CD14-positive monocyte (primary cell): ENCODE measurements around the gene MYO7B. TPM values are rescaled to one million over a fixed set of nuclear protein-coding genes. Genes with fewer than 3 reads are reported as not detected.
A peak's percentile ranks its signal among the peaks of the same experiment; 100 is the strongest.

Source experiments
- DNase-seq, 3 donors: peaks; one replicate each; pipeline ENCODE4 v3.0.0-alpha.2; 2011 to 2022
- H2AFZ ChIP-seq: 2 replicates; pipeline ENCODE4 v1.6.0; 2012; ENCODE audit warnings: mild to moderate bottlenecking, low read depth, low read length, inconsistent platforms; ENCODE audit not compliant: insufficient read depth, poor library complexity, severe bottlenecking
- H3K27ac ChIP-seq, 2 donors: 1 replicate in 1 of 2; 2 replicates in 1 of 2; pipeline ENCODE4 v1.5.1; 2012 to 2013; ENCODE audit warnings: low read length in 2 of 2, control low read depth in 1 of 2, inconsistent platforms in 1 of 2, low read depth in 1 of 2, mild to moderate bottlenecking in 1 of 2
- H3K27me3 ChIP-seq, 2 donors: one replicate each; pipeline versions ENCODE4 v1.6.0 to v1.6.1; 2011 to 2013; ENCODE audit warnings: low read length in 2 of 2; ENCODE audit not compliant: control insufficient read depth in 2 of 2, insufficient read depth in 2 of 2
- H3K36me3 ChIP-seq, 2 donors: replicated peaks in 1 of 2; 1 replicate in 1 of 2; 2 replicates in 1 of 2; pipeline versions ENCODE4 v1.5.1 to v1.6.1; 2012 to 2013; ENCODE audit warnings: low read length in 2 of 2, control low read depth in 1 of 2, inconsistent platforms in 1 of 2, mild to moderate bottlenecking in 1 of 2; ENCODE audit not compliant: insufficient read depth in 2 of 2, control insufficient read depth in 1 of 2
- H3K4me1 ChIP-seq, 2 donors: 1 replicate in 1 of 2; 2 replicates in 1 of 2; pipeline versions ENCODE4 v1.5.1 to v1.6.1; 2012 to 2013; ENCODE audit warnings: low read length in 2 of 2, control low read depth in 1 of 2, inconsistent platforms in 1 of 2, mild to moderate bottlenecking in 1 of 2, moderate library complexity in 1 of 2; ENCODE audit not compliant: insufficient read depth in 2 of 2, control insufficient read depth in 1 of 2
- H3K4me2 ChIP-seq: replicated peaks from 2 replicates; pipeline ENCODE3; 2012; ENCODE audit warnings: low read length, moderate library complexity, mild to moderate bottlenecking; ENCODE audit not compliant: poor library complexity, severe bottlenecking; ENCODE audit errors: extremely low read depth
- H3K4me3 ChIP-seq, 3 experiments: fragments of 200-600 bp in 1 of 3; sonication (generic) in 1 of 3; replicated peaks in 1 of 3; 1 replicate in 2 of 3; 2 replicates in 1 of 3; pipeline ENCODE4 v1.5.1; 2011 to 2013; ENCODE audit warnings: low read length in 3 of 3, mild to moderate bottlenecking in 3 of 3, control low read depth in 2 of 3, low read depth in 2 of 3, inconsistent platforms in 1 of 3, moderate library complexity in 1 of 3
- H3K79me2 ChIP-seq: 2 replicates; pipeline ENCODE4 v1.6.0; 2012; ENCODE audit warnings: mild to moderate bottlenecking, control low read depth, inconsistent platforms, low read length, moderate library complexity; ENCODE audit not compliant: insufficient read depth
- H3K9ac ChIP-seq: 2 replicates; pipeline ENCODE4 v1.6.0; 2017; ENCODE audit warnings: low read length, mild to moderate bottlenecking; ENCODE audit not compliant: insufficient read depth, poor library complexity, severe bottlenecking
- H3K9me3 ChIP-seq, 2 donors: replicated peaks in 1 of 2; 1 replicate in 1 of 2; 2 replicates in 1 of 2; pipeline versions ENCODE4 v1.5.1 to v1.6.1; 2012 to 2013; ENCODE audit warnings: low read length in 2 of 2, control low read depth in 1 of 2; ENCODE audit not compliant: control insufficient read depth in 1 of 2, insufficient read depth in 1 of 2
- H4K20me1 ChIP-seq: 2 replicates; pipeline ENCODE4 v1.6.0; 2012; ENCODE audit warnings: mild to moderate bottlenecking, low read length, control low read depth, moderate library complexity; ENCODE audit not compliant: insufficient read depth
- H3K27ac Mint-ChIP-seq, 7 donors: one replicate each; pipeline ENCODE4 v1.8.0; 2020; ENCODE audit warnings: mild to moderate bottlenecking in 7 of 7, mixed read lengths in 7 of 7, moderate library complexity in 6 of 7, inconsistent platforms in 2 of 7
- H3K27me3 Mint-ChIP-seq, 3 donors: one replicate each; pipeline ENCODE4 v1.8.0; 2021 to 2022; ENCODE audit warnings: low read depth in 3 of 3, mild to moderate bottlenecking in 3 of 3, mixed read lengths in 3 of 3, moderate library complexity in 3 of 3, inconsistent platforms in 1 of 3
- H3K36me3 Mint-ChIP-seq, 2 donors: one replicate each; pipeline ENCODE4 v1.8.0; 2020; ENCODE audit warnings: mixed read lengths in 2 of 2, inconsistent platforms in 1 of 2, mild to moderate bottlenecking in 1 of 2
- H3K4me1 Mint-ChIP-seq: one replicate; pipeline ENCODE4 v1.8.0; 2020; ENCODE audit warnings: mild to moderate bottlenecking, mixed read lengths
- H3K4me3 Mint-ChIP-seq, 2 donors: one replicate each; pipeline ENCODE4 v1.8.0; 2020; ENCODE audit warnings: mild to moderate bottlenecking in 2 of 2, mixed read lengths in 2 of 2, moderate library complexity in 1 of 2
- H3K9me3 Mint-ChIP-seq, 7 donors: one replicate each; pipeline ENCODE4 v1.8.0; 2020 to 2022; ENCODE audit warnings: mixed read lengths in 7 of 7, mild to moderate bottlenecking in 6 of 7, moderate library complexity in 6 of 7, inconsistent platforms in 2 of 7
- CTCF ChIP-seq: fragments of 200-600 bp; IDR thresholded peaks from one replicate; pipeline ENCODE4 v1.8.0; 2022; ENCODE audit warnings: antibody characterized with exemption, mild to moderate bottlenecking
- WGBS: methylation state at CpG from one replicate; pipeline ENCODE4 v1.1.5; 2013; ENCODE audit warnings: missing lambda C conversion rate; ENCODE audit not compliant: insufficient coverage; 5-methylcytosine and 5-hydroxymethylcytosine counted together
- intact Hi-C, 2 donors: fragments of 100-400 bp; cut with micrococcal nuclease; formaldehyde crosslinking; loops; one replicate each; pipeline versions ENCODE4 v1.15.0 to v1.15.1; 2023
- polyA plus RNA-seq, 3 donors: library from polyadenylated mRNA; depleted of rRNA in 1 of 3; unstranded in 2 of 3; stranded (reverse) in 1 of 3; fragments of 300-500 nt in 2 of 3; fragments of >200 nt in 1 of 3; fragmentation: Illumina TruSeq in 2 of 3; gene quantifications; 1 replicate in 2 of 3; 2 replicates in 1 of 3; pipeline ENCODE4 v1.2.3, GENCODE V29; 2012 to 2021

MYO7B gene
- polyA plus RNA-seq, 3 donors = 7.3 to 9.8 (median 9.0) TPM

GRCh38 chr2:127681288-127681804, 145.9 kb downstream of the MYO7B start:
- peaks cover 33 to 47% (median 33%) of the 10 kb centered on the region in 3 donors for H3K27me3 Mint-ChIP-seq

More at GRCh38 chr2:127681288-127681804, 145.9 kb downstream of the MYO7B start:
- WGBS = 46% methylated on average over 22 of the region's 25 CpGs
- Histone ChIP-seq H4K20me1 (no peaks in the 10 kb centered on the region), H3K4me1 (no peaks in the 10 kb centered on the region), H3K27ac (no peak overlapping the region), H2AFZ (peak overlapping the region; percentile 61), H3K36me3 (no peaks in the 10 kb centered on the region), H3K27me3 (peaks cover 8 to 34% of the 10 kb centered on the region in 2 donors), H3K9me3 (peaks cover 0 to 7% of the 10 kb centered on the region in 2 donors), H3K4me3 (no peak overlapping the region), H3K79me2 (no peaks in the 10 kb centered on the region), H3K4me2 (peak overlapping the region; percentile 41), H3K9ac (peak overlapping the region; percentile 15)
- no peak for DNase-seq
- peak overlapping the region in 1 of 7 donors; percentile 37 for H3K27ac Mint-ChIP-seq
- intact Hi-C loops = no loop called here
- peaks cover 10% of the 10 kb centered on the region for H3K4me1 Mint-ChIP-seq
- peak overlapping the region; percentile 64 to 77 for H3K4me3 Mint-ChIP-seq
- H3K36me3 Mint-ChIP-seq = peaks cover 0 to 3% of the 10 kb centered on the region in 2 donors
- TF ChIP-seq CTCF = no peak
- peaks cover 0 to 2% (median 0%) of the 10 kb centered on the region in 7 donors for H3K9me3 Mint-ChIP-seq
